Measurements from ENCODE around the gene PREPL.

The PREPL gene

DNA sequence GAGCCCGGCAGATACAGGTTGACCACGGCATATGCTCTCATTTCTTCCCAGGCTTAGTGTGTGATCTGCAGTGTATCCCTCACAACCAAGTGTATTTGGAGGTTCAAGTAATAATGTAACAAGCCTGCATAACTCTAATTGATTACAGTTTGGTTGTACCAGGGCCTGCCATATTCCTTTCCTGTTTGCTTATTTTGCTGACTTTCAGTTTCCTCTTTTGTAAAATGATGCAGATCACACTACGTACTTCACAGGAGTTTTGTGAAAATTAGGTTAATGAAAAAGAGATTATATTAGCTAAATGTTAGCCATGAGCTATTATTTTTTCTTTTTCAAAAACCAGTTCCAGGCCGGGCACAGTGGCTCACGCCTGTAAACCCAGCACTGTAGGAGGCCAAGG, 60.2 kb downstream of the PREPL start:
- Histone ChIP-seq H3K36me3 (ENCODE audit: insufficient read depth, low read length) (no peaks in the 10 kb centered on the region), H3K27me3 (ENCODE audit: insufficient read depth, low read length) (no peaks in the 10 kb centered on the region), H3K4me3 (ENCODE audit: low read length) (no peak overlapping the region), H2AFZ (ENCODE audit: low read depth, low read length) (no peak overlapping the region), H3K4me1 (ENCODE audit: insufficient read depth, low read length) (no peaks in the 10 kb centered on the region), H3K9me3 (ENCODE audit: low read length) (no peaks in the 10 kb centered on the region)

DNA sequence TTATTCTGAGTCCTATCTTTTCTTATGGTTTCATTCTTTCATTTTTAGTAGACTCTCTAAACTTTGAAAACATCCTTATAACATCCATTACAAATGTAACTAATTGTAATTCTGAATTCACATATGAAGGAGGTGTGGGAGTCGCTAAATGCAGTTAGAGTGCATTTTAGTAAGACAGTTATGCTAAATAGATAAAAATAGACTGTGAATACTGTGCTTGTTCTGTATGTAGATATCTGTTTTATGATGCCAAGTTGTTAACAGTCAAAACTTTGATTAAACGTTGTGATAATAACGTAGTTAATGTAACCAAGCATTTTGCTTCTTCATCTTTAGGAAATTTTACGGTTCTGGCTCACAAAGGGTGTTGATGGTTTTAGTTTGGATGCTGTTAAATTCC, 61.7 kb downstream of the PREPL start:
- Histone ChIP-seq H3K4me1 (ENCODE audit: insufficient read depth, low read length) (no peaks in the 10 kb centered on the region), H3K27me3 (ENCODE audit: insufficient read depth, low read length) (no peaks in the 10 kb centered on the region), H3K9me3 (ENCODE audit: low read length) (no peaks in the 10 kb centered on the region), H2AFZ (ENCODE audit: low read depth, low read length) (no peak overlapping the region), H3K36me3 (ENCODE audit: insufficient read depth, low read length) (no peaks in the 10 kb centered on the region), H3K4me3 (ENCODE audit: low read length) (no peak overlapping the region)

- no peaks in the 10 kb centered on the region for H3K4me1 ChIP-seq (ENCODE audit: insufficient read depth, low read length)
- H3K27me3 ChIP-seq (ENCODE audit: insufficient read depth, low read length), result no peaks in the 10 kb centered on the region
- no peaks in the 10 kb centered on the region for H3K9me3 ChIP-seq (ENCODE audit: low read length)
- no peak overlapping the region for H2AFZ ChIP-seq (ENCODE audit: low read depth, low read length)
- H3K4me3 ChIP-seq (ENCODE audit: low read length), result no peak overlapping the region
- no peaks in the 10 kb centered on the region for H3K36me3 ChIP-seq (ENCODE audit: insufficient read depth, low read length)
Observed at GRCh38 chr2:44297431-44297830, 63.9 kb downstream of the PREPL start.

GRCh38 chr2:44296653-44297052, 64.6 kb downstream of the PREPL start:
- Histone ChIP-seq H3K4me1 (ENCODE audit: insufficient read depth, low read length) (peaks cover 2% of the 10 kb centered on the region), H3K27me3 (ENCODE audit: insufficient read depth, low read length) (no peaks in the 10 kb centered on the region), H3K4me3 (ENCODE audit: low read length) (no peak overlapping the region), H2AFZ (ENCODE audit: low read depth, low read length) (no peak overlapping the region), H3K36me3 (ENCODE audit: insufficient read depth, low read length) (no peaks in the 10 kb centered on the region), H3K9me3 (ENCODE audit: low read length) (no peaks in the 10 kb centered on the region)

DNA sequence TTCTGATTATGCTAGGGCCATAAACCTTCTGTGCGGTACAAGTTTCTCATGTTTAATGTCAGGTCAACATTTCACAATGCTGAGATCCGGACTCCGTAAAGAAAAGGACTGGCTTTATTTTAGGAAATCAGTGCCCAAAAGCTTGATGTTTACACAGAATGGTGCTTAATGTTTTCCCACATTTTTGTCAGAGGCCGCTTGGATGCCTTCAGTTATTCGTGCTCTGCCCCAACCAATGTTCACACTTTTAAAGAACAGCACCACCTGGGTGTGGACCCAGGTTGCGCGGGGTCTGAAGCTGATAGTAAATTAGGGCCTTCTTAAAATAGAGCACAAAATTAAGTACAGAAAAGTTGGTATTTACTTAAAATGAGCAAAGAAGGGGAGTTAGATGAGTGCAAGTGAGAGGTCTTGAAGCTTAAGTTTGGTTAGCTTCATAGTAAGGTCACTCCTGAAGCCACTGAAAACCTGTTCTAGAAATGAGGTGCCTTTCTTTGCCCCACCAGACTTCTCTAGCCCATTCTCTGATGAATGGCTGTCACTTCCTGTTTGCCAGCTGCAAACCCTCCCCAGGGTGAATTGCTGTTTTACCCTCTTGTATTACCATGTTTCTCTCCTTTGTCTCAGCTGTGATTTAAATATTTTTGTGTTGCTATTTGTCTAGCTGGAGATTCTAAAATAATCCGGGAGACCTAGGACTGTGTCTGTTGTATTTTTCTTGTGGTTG, 65.5 kb downstream of the PREPL start:
- peaks cover 10% of the 10 kb centered on the region for H3K4me1 ChIP-seq (ENCODE audit: insufficient read depth, low read length)
- H3K36me3 ChIP-seq (ENCODE audit: insufficient read depth, low read length), result no peaks in the 10 kb centered on the region
- no peaks in the 10 kb centered on the region for H3K9me3 ChIP-seq (ENCODE audit: low read length)
- no peak overlapping the region for H3K4me3 ChIP-seq (ENCODE audit: low read length)
- no peak overlapping the region for H2AFZ ChIP-seq (ENCODE audit: low read depth, low read length)
- no peaks in the 10 kb centered on the region for H3K27me3 ChIP-seq (ENCODE audit: insufficient read depth, low read length)

GRCh38 chr2:44295113-44295512, 66.2 kb downstream of the PREPL start:
- Histone ChIP-seq H2AFZ (ENCODE audit: low read depth, low read length) (no peak overlapping the region), H3K4me1 (ENCODE audit: insufficient read depth, low read length) (peaks cover 15% of the 10 kb centered on the region), H3K4me3 (ENCODE audit: low read length) (no peak overlapping the region), H3K27me3 (ENCODE audit: insufficient read depth, low read length) (no peaks in the 10 kb centered on the region), H3K9me3 (ENCODE audit: low read length) (no peaks in the 10 kb centered on the region), H3K36me3 (ENCODE audit: insufficient read depth, low read length) (no peaks in the 10 kb centered on the region)

GRCh38 chr2:44291281-44292248, 69.7 kb downstream of the PREPL start:
- H2AFZ ChIP-seq (ENCODE audit: low read depth, low read length), result no peak overlapping the region
- no peaks in the 10 kb centered on the region for H3K27me3 ChIP-seq (ENCODE audit: insufficient read depth, low read length)
- no peaks in the 10 kb centered on the region for H3K9me3 ChIP-seq (ENCODE audit: low read length)
- no peaks in the 10 kb centered on the region for H3K36me3 ChIP-seq (ENCODE audit: insufficient read depth, low read length)
- peaks cover 23% of the 10 kb centered on the region for H3K4me1 ChIP-seq (ENCODE audit: insufficient read depth, low read length)
- no peak overlapping the region for H3K4me3 ChIP-seq (ENCODE audit: low read length)

- Histone ChIP-seq H3K4me3 (ENCODE audit: low read length) (no peak overlapping the region), H2AFZ (ENCODE audit: low read depth, low read length) (no peak overlapping the region), H3K9me3 (ENCODE audit: low read length) (no peaks in the 10 kb centered on the region), H3K27me3 (ENCODE audit: insufficient read depth, low read length) (no peaks in the 10 kb centered on the region), H3K4me1 (ENCODE audit: insufficient read depth, low read length) (peaks cover 23% of the 10 kb centered on the region), H3K36me3 (ENCODE audit: insufficient read depth, low read length) (no peaks in the 10 kb centered on the region)
Observed at GRCh38 chr2:44290261-44290660, 71.0 kb downstream of the PREPL start.

GRCh38 chr2:44286884-44287638, 74.2 kb downstream of the PREPL start:
- Histone ChIP-seq H3K9me3 (ENCODE audit: low read length) (no peaks in the 10 kb centered on the region), H3K27me3 (ENCODE audit: insufficient read depth, low read length) (no peaks in the 10 kb centered on the region), H3K36me3 (ENCODE audit: insufficient read depth, low read length) (no peaks in the 10 kb centered on the region), H3K4me3 (ENCODE audit: low read length) (no peak overlapping the region), H3K4me1 (ENCODE audit: insufficient read depth, low read length) (peaks cover 23% of the 10 kb centered on the region), H2AFZ (ENCODE audit: low read depth, low read length) (no peak overlapping the region)

DNA sequence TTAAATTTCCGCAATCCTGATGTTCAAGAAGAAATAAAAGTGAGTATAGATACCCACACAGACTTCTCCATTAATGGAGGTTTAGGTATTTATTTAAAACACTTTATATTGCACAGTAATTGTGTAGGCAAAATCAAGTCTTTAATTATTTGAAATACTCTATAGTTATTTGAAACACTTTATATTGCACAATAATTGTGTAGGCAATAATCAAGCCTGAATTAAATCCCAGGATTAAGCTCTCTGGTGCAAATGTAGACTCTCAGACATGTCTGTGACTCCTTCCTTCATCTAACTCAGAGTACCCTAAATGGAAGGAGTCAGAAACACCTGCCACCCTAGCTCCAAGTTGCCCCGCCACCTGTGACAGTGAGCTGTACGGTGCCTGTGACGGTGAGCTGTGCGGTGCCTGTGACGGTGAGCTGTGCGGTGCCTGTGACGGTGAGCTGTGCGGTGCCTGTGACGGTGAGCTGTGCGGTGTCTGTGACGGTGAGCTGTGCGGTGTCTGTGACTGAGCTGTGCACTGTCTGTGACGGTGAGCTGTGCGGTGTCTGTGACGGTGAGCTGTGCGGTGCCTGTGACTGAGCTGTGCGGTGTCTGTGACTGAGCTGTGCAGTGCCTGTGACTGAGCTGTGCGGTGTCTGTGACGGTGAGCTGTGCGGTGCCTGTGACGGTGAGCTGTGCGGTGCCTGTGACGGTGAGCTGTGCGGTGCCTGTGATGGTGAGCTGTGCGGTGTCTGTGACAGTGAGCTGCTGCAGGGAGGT, 75.0 kb downstream of the PREPL start:
- no peaks in the 10 kb centered on the region for H3K27me3 ChIP-seq (ENCODE audit: insufficient read depth, low read length)
- no peak overlapping the region for H3K4me3 ChIP-seq (ENCODE audit: low read length)
- H2AFZ ChIP-seq (ENCODE audit: low read depth, low read length), result no peak overlapping the region
- H3K4me1 ChIP-seq (ENCODE audit: insufficient read depth, low read length), result peaks cover 17% of the 10 kb centered on the region
- H3K9me3 ChIP-seq (ENCODE audit: low read length), result no peaks in the 10 kb centered on the region
- no peaks in the 10 kb centered on the region for H3K36me3 ChIP-seq (ENCODE audit: insufficient read depth, low read length)

DNA sequence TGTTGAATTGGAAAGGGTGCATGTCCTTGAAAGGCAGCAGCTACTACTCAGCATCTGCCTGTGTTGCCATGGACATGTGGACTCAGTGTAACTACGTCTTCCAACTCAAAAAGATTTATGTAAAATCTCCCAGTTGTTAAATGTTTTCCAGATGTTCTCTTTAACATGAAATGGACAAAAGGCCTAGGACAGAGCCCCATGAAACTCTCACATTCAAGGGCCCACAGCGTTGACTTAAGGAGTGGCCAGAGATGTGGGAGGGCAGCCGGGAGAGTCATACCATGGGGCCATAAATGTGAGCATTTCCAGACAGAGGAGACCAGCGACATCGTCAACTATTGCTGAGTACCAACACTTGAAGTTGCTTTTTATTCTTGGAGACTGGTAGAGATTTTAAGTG, 76.1 kb downstream of the PREPL start:
- no peaks in the 10 kb centered on the region for H3K36me3 ChIP-seq (ENCODE audit: insufficient read depth, low read length)
- no peaks in the 10 kb centered on the region for H3K9me3 ChIP-seq (ENCODE audit: low read length)
- H3K4me3 ChIP-seq (ENCODE audit: low read length), result no peak overlapping the region
- H3K4me1 ChIP-seq (ENCODE audit: insufficient read depth, low read length), result peaks cover 8% of the 10 kb centered on the region
- H3K27me3 ChIP-seq (ENCODE audit: insufficient read depth, low read length), result no peaks in the 10 kb centered on the region
- H2AFZ ChIP-seq (ENCODE audit: low read depth, low read length), result no peak overlapping the region

DNA sequence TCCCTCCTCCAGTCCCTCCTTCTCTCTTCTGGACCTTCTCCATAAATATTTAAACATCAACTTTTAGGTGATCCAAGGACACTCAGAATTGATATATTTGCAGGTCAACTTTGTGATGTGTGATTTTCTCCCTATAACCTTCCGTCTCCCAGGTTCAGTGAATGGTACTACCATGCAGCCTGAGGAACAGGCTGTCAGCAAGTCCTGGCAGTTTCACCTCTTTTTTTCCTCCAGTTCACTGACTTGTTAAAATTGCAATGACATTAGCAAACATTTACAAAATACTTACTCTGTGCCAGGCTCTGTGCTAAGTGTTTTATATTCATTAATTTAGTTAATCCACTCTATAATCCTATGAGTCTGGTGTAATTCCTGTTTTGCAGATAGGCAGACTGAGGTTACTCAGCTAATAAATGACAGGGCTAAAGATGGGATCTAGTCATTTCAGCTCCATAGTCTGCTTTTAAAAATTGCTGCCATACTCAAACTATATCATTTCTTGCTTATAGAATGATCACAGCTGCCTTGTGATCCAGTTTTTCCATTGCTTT, 78.1 kb downstream of the PREPL start:
- no peaks in the 10 kb centered on the region for H3K4me1 ChIP-seq (ENCODE audit: insufficient read depth, low read length)
- no peaks in the 10 kb centered on the region for H3K27me3 ChIP-seq (ENCODE audit: insufficient read depth, low read length)
- H3K9me3 ChIP-seq (ENCODE audit: low read length), result no peaks in the 10 kb centered on the region
- H2AFZ ChIP-seq (ENCODE audit: low read depth, low read length), result no peak overlapping the region
- H3K36me3 ChIP-seq (ENCODE audit: insufficient read depth, low read length), result no peaks in the 10 kb centered on the region
- no peak overlapping the region for H3K4me3 ChIP-seq (ENCODE audit: low read length)
